DOHH2 (cell line): ENCODE results near the gene SOX1.

Experiments
- H3F3A ChIP-seq: fragments of 200-600 bp; sonication (generic), shearing (Covaris generic); 2 replicates; pipeline ENCODE4 v1.6.0; 2016; ENCODE audit warnings: antibody characterized with exemption, mild to moderate bottlenecking; ENCODE audit not compliant: control insufficient read depth, insufficient read depth
- H3K27ac ChIP-seq: fragments of 200-600 bp; sonication (generic); 2 replicates; pipeline ENCODE4 v1.5.1; 2014; ENCODE audit warnings: low read depth, mild to moderate bottlenecking, low read length, moderate library complexity
- H3K27me3 ChIP-seq: fragments of 200-600 bp; sonication (generic); 2 replicates; pipeline ENCODE4 v1.6.1; 2014; ENCODE audit warnings: mild to moderate bottlenecking, low read length, mixed read lengths; ENCODE audit not compliant: control insufficient read depth
- H3K36me3 ChIP-seq: fragments of 200-600 bp; sonication (generic); 2 replicates; pipeline ENCODE4 v1.6.1; 2014; ENCODE audit warnings: mild to moderate bottlenecking, low read length, moderate library complexity, mixed read lengths; ENCODE audit not compliant: control insufficient read depth
- H3K4me1 ChIP-seq: fragments of 200-600 bp; sonication (generic); 2 replicates; pipeline ENCODE4 v1.6.1; 2014; ENCODE audit warnings: mild to moderate bottlenecking, low read length, mixed read lengths; ENCODE audit not compliant: control insufficient read depth
- H3K4me2 ChIP-seq: fragments of 200-600 bp; sonication (generic); 2 replicates; pipeline ENCODE4 v1.6.0; 2014; ENCODE audit warnings: mild to moderate bottlenecking, low read length, moderate library complexity
- H3K4me3 ChIP-seq: fragments of 200-600 bp; sonication (generic); 2 replicates; pipeline ENCODE4 v1.5.1; 2014; ENCODE audit warnings: mild to moderate bottlenecking, low read length, mixed read lengths
- H3K79me2 ChIP-seq: fragments of 200-600 bp; sonication (generic); 2 replicates; pipeline ENCODE4 v1.6.1; 2014; ENCODE audit warnings: mild to moderate bottlenecking, low read length, mixed read lengths; ENCODE audit not compliant: control insufficient read depth
- H3K9me2 ChIP-seq: fragments of 200-600 bp; sonication (generic); replicated peaks from 2 replicates; pipeline ENCODE4 v1.6.1; 2014; ENCODE audit warnings: mild to moderate bottlenecking, low read length, mixed read lengths; ENCODE audit not compliant: control insufficient read depth
- H3K9me3 ChIP-seq: fragments of 200-600 bp; sonication (generic); 2 replicates; pipeline ENCODE4 v1.6.1; 2014; ENCODE audit warnings: antibody characterized with exemption, low read length, mixed read lengths; ENCODE audit not compliant: control insufficient read depth, insufficient read depth
- H4K20me1 ChIP-seq: fragments of 200-600 bp; sonication (generic); 2 replicates; pipeline ENCODE4 v1.6.0; 2014; ENCODE audit warnings: low read depth, mild to moderate bottlenecking, antibody characterized with exemption, low read length, moderate library complexity; ENCODE audit not compliant: control insufficient read depth, insufficient read depth
- EZH2phosphoT487 ChIP-seq: fragments of 200-600 bp; sonication (generic); IDR thresholded peaks from 2 replicates; pipeline ENCODE4 v1.6.1; 2017; ENCODE audit warnings: borderline replicate concordance, mild to moderate bottlenecking, antibody characterized with exemption, low read length, moderate library complexity, mixed read lengths
- TF ChIP-seq, protein P1 (sequence below): fragments of 200-600 bp; sonication (generic); IDR thresholded peaks from one replicate; pipeline ENCODE4 v1.5.1; 2014; ENCODE audit warnings: antibody characterized with exemption, mild to moderate bottlenecking, low read depth, low read length; ENCODE audit not compliant: poor library complexity, severe bottlenecking

Gene SOX1

DNA sequence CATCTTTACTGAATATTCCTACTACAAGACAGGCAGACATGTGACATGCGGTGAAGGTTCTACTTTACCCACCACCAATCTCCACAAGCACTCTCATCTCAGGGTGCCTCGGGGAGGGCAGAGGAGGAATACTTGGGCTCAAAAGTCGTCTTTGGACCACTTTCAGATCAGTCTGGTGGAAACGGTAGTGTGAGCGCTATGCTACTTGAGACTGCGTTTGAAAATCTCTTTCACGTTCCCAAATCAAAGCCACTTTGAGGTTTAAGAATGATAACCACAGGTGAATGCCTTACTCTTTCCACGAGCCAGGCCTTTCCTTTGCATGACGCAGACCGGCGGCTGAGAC, 1.5 kb upstream of the SOX1 start:
- no peaks in the 10 kb centered on the region for H3K9me2 ChIP-seq
- H3K27me3 ChIP-seq, result no peaks in the 10 kb centered on the region
- H3K79me2 ChIP-seq, result no peaks in the 10 kb centered on the region
- H3K9me3 ChIP-seq, result no peaks in the 10 kb centered on the region; the same call in 1 of the 2 replicates
- TF ChIP-seq, protein P1, sequence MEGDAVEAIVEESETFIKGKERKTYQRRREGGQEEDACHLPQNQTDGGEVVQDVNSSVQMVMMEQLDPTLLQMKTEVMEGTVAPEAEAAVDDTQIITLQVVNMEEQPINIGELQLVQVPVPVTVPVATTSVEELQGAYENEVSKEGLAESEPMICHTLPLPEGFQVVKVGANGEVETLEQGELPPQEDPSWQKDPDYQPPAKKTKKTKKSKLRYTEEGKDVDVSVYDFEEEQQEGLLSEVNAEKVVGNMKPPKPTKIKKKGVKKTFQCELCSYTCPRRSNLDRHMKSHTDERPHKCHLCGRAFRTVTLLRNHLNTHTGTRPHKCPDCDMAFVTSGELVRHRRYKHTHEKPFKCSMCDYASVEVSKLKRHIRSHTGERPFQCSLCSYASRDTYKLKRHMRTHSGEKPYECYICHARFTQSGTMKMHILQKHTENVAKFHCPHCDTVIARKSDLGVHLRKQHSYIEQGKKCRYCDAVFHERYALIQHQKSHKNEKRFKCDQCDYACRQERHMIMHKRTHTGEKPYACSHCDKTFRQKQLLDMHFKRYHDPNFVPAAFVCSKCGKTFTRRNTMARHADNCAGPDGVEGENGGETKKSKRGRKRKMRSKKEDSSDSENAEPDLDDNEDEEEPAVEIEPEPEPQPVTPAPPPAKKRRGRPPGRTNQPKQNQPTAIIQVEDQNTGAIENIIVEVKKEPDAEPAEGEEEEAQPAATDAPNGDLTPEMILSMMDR, result no peak
- no peak for TF ChIP-seq EZH2phosphoT487
- H3K27ac ChIP-seq, result no peak overlapping the region
- H4K20me1 ChIP-seq, result no peaks in the 10 kb centered on the region
- no peaks in the 10 kb centered on the region for H3K36me3 ChIP-seq
- no peaks in the 10 kb centered on the region for H3F3A ChIP-seq
- no peaks in the 10 kb centered on the region for H3K4me1 ChIP-seq
- no peak overlapping the region for H3K4me3 ChIP-seq
- H3K4me2 ChIP-seq, result no peak overlapping the region

DNA sequence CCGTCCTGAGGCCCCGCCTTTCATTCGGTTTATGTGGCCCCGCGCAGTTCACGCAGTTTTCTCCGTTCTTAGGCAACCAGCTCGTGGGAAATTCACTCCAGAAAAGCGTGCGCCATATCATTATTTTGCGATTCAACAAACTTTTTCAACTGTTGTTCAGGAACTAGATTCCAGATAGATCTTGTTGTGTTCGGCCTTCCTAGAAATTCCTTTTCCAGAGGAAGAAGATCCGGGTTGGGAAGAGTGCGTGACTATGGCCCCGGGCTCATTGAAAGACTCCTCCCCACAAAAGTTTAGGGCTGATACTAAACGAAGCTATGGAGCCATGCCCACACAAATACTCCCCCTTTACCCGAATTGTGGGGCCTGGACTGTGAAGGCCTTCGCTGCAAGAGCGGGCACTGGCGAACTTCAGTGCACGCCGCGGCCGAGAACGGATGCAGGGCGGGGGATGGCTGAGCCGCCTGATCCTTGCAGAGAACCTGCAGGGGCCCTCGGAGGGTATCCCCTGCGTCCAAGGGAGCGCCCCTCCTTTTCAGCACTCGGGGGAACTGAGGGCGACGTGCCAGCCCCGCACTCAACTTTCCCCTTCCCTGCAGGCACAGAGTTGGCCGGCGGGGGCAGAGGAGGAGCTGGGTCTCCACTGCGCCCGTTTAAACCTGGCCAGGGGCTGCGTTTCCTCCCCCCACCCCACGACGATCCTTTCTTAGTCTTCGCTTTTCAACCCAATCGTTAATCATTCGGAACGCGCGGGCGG, 904 bp upstream of the SOX1 start:
- Histone ChIP-seq H4K20me1 (no peaks in the 10 kb centered on the region), H3K9me2 (no peaks in the 10 kb centered on the region), H3F3A (no peaks in the 10 kb centered on the region), H3K4me1 (no peaks in the 10 kb centered on the region), H3K36me3 (no peaks in the 10 kb centered on the region), H3K4me2 (no peak overlapping the region), H3K27ac (no peak overlapping the region), H3K9me3 (no peaks in the 10 kb centered on the region; the same call in 1 of the 2 replicates), H3K27me3 (no peaks in the 10 kb centered on the region), H3K79me2 (no peaks in the 10 kb centered on the region), H3K4me3 (no peak overlapping the region)
- TF ChIP-seq, protein P1, result no peak
- no peak for TF ChIP-seq EZH2phosphoT487

DNA sequence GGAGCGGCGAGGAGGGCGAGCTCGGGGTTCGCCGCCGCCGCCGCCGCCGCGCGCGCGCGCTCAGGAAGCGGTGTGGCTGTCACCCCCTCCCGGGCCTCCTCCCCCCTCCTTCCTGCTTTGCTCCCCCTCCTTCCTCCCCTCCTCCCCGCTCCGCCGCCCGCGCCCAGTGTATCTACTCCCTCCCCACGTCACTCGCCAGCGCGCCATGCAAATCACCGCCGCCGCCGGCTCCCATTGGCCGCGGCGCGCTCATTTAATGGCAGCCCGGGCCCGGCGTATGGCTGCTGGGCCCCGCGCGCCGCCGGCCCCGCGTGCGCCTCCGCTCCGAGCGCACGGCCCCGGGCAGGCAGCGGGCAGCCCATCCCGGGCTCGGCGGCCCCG, 335 bp upstream of the SOX1 start:
- Histone ChIP-seq H3K27ac (no peak overlapping the region), H3K9me3 (no peaks in the 10 kb centered on the region; the same call in 1 of the 2 replicates), H3F3A (no peaks in the 10 kb centered on the region), H3K9me2 (no peaks in the 10 kb centered on the region), H3K27me3 (no peaks in the 10 kb centered on the region), H3K79me2 (no peaks in the 10 kb centered on the region), H3K4me2 (no peak overlapping the region), H3K4me1 (no peaks in the 10 kb centered on the region), H3K4me3 (no peak overlapping the region), H4K20me1 (no peaks in the 10 kb centered on the region), H3K36me3 (no peaks in the 10 kb centered on the region)
- no peak for TF ChIP-seq EZH2phosphoT487
- TF ChIP-seq, protein P1, result no peak
